ENCODE results near the gene PLEKHG1. TPM values are rescaled to one million over a fixed set of nuclear protein-coding genes. Genes with fewer than 3 reads are reported as not detected.

PLEKHG1 gene
- total and polyA plus RNA-seq, 2 of the 13 experiments (the other 11 are each of a cell fraction or from before 2014, with no cell fraction given) = 0.03 to 0.04 TPM

GRCh38 chr6:150631984-150632642 lies 32.4 kb downstream of the PLEKHG1 start:
- in situ Hi-C loops (cut with HindIII; ENCODE audit: extremely low pct_ligation_motif_present, low pct_unique_long_range_greater_than_20kb) = no loop called here

More at GRCh38 chr6:150631984-150632642, 32.4 kb downstream of the PLEKHG1 start:
- H4K20me1 ChIP-seq (ENCODE audit: insufficient read depth, low read length) = no peaks in the 10 kb centered on the region
- no peaks in the 10 kb centered on the region for H3K79me2 ChIP-seq (ENCODE audit: insufficient read depth, low read length)
- no peak overlapping the region for H3K9ac ChIP-seq (ENCODE audit: insufficient read depth, low read depth, low read length)
- no peaks in the 10 kb centered on the region for H3K9me3 ChIP-seq (ENCODE audit: low read length)
- peaks cover 0 to 5% of the 10 kb centered on the region in 2 experiments; a peak in 1 of 5 replicates for H3K27me3 ChIP-seq (ENCODE audit: control insufficient read depth in 1 of 2, insufficient read depth in 2 of 2, low read length in 2 of 2)
- no TSS peak for BruUV-seq (replicated peaks)
- H3K4me2 ChIP-seq (ENCODE audit: low read depth, low read length) = no peak overlapping the region
- intact Hi-C loops (cut with micrococcal nuclease; ENCODE audit: unreplicated experiment) = no loop called here
- CTCF ChIA-PET (ENCODE audit: low intra/inter-chr PET ratio, low total read pairs) = no interaction called here
- H3K27ac ChIP-seq (ENCODE audit: extremely low read length, insufficient read depth, low read length) = no peak overlapping the region
- ATAC-seq = no peak
- no peak for TF ChIP-seq ZNF672 (CRISPR knock-in tag; IDR thresholded peaks at IDR 0.05)
- no peak for TF ChIP-seq MATR3 (CRISPR knock-in tag; IDR thresholded peaks at IDR 0.05)
- TF ChIP-seq AKAP8 (CRISPR knock-in tag; IDR thresholded peaks at IDR 0.05) = no peak
- TF ChIP-seq SMAD9 (CRISPR knock-in tag; IDR thresholded peaks at IDR 0.05) = no peak
- no peak for TF ChIP-seq AKNA (CRISPR knock-in tag; IDR thresholded peaks at IDR 0.05; ENCODE audit: borderline replicate concordance)
- TF ChIP-seq GZF1 (CRISPR knock-in tag; IDR thresholded peaks at IDR 0.05) = no peak
- no peak for TF ChIP-seq ZNF576 (CRISPR knock-in tag; IDR thresholded peaks at IDR 0.05)
- no peak for TF ChIP-seq JARID2 (CRISPR knock-in tag; IDR thresholded peaks at IDR 0.05; ENCODE audit: insufficient replicate concordance)
- no peak for TF ChIP-seq CEBPG (CRISPR knock-in tag; IDR thresholded peaks at IDR 0.05)
- TF ChIP-seq ZNF317 (CRISPR knock-in tag; IDR thresholded peaks at IDR 0.05) = no peak
- TF ChIP-seq YEATS4 (CRISPR knock-in tag; IDR thresholded peaks at IDR 0.05; ENCODE audit: borderline replicate concordance) = no peak
- no peak for TF ChIP-seq RFX5 (IDR thresholded peaks at IDR 0.05; ENCODE audit: low read depth, low read length)
- no peak for DNase-seq (ENCODE audit: low spot score)
- H3K4me1 ChIP-seq (ENCODE audit: insufficient read depth, low read length) = peaks cover 48% of the 10 kb centered on the region
- H3K36me3 ChIP-seq (replicated peaks in 1 of 2; ENCODE audit: control insufficient read depth in 1 of 2, insufficient read depth in 2 of 2, low read length in 2 of 2) = no peaks in the 10 kb centered on the region
- no peak overlapping the region for H3K4me3 ChIP-seq (replicated peaks in 1 of 3; ENCODE audit: insufficient read depth in 1 of 3, low read depth in 2 of 3, low read length in 3 of 3)
- POLR2A ChIA-PET = no interaction called here
- no peak for FAIRE-seq
- 27% methylated on average over 9 of the region's 9 CpGs for WGBS (ENCODE audit: low lambda C conversion rate)
- H2AFZ ChIP-seq (ENCODE audit: low read length) = no peak overlapping the region

Data from HepG2 (cell line).